GM12878 (cell line): Measurements from ENCODE around the gene ATP2B1.

Experiments
- EP300 ChIP-seq, 2 experiments: fragments of 150-350 bp in 1 of 2; IDR thresholded peaks; 2 replicates each; pipeline ENCODE4 v1.6.1; 2011 to 2012; ENCODE audit warnings: low read depth in 2 of 2, low read length in 2 of 2, borderline replicate concordance in 1 of 2, improper control_type of control experiment in 1 of 2, inconsistent platforms in 1 of 2; ENCODE audit not compliant: control insufficient read depth in 1 of 2
- POLR2A ChIP-seq: IDR thresholded peaks from 2 replicates; pipeline ENCODE4 v1.6.1; 2011; ENCODE audit warnings: low read depth, mild to moderate bottlenecking, low read length
- SUZ12 ChIP-seq: fragments of 200-600 bp; sonication (generic); IDR thresholded peaks from one replicate; pipeline ENCODE4 v1.6.1; 2018; ENCODE audit warnings: antibody characterized with exemption, mild to moderate bottlenecking; ENCODE audit not compliant: unreplicated experiment
- TF ChIP-seq, protein P1 (sequence below): fragments of 150-350 bp; IDR thresholded peaks from 2 replicates; pipeline ENCODE4 v1.6.1; 2016; ENCODE audit warnings: low read depth, low read length

DNA sequence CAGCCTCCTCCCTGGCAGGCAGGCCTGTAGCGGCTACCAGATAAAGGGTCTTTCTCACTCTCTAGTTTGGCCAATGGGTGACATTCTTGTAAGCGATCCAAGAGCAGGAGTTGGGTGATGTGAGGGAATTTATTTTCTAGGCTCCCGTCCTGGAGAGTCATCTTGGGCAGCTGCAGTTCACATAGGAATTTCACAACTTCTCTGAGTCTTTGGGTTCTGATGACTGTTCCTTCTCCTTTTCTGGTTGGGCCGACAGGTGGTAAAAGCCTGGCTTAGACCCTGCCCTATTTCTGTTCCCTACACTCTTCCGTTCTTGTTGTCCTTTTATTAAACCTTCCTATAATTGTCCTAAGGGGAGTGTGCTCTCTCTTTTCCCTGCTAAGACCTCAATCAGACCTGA lies 140.2 kb downstream of the ATP2B1 start:
- TF ChIP-seq, protein P1, sequence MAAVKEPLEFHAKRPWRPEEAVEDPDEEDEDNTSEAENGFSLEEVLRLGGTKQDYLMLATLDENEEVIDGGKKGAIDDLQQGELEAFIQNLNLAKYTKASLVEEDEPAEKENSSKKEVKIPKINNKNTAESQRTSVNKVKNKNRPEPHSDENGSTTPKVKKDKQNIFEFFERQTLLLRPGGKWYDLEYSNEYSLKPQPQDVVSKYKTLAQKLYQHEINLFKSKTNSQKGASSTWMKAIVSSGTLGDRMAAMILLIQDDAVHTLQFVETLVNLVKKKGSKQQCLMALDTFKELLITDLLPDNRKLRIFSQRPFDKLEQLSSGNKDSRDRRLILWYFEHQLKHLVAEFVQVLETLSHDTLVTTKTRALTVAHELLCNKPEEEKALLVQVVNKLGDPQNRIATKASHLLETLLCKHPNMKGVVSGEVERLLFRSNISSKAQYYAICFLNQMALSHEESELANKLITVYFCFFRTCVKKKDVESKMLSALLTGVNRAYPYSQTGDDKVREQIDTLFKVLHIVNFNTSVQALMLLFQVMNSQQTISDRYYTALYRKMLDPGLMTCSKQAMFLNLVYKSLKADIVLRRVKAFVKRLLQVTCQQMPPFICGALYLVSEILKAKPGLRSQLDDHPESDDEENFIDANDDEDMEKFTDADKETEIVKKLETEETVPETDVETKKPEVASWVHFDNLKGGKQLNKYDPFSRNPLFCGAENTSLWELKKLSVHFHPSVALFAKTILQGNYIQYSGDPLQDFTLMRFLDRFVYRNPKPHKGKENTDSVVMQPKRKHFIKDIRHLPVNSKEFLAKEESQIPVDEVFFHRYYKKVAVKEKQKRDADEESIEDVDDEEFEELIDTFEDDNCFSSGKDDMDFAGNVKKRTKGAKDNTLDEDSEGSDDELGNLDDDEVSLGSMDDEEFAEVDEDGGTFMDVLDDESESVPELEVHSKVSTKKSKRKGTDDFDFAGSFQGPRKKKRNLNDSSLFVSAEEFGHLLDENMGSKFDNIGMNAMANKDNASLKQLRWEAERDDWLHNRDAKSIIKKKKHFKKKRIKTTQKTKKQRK, result no peak
- no peak for TF ChIP-seq POLR2A
- TF ChIP-seq EP300 (IDR thresholded peaks at IDR 0.05; ENCODE audit: borderline replicate concordance in 1 of 2, control insufficient read depth in 1 of 2, low read depth in 2 of 2, low read length in 2 of 2), result no peak
- TF ChIP-seq SUZ12, result no peak
